ENCODE data around the gene ERC1.

GRCh38 chr12:1507308-1507707 lies 516.3 kb downstream of the ERC1 start:
- no peak for TF ChIP-seq CTCF (IDR thresholded peaks at IDR 0.05)
- TF ChIP-seq POLR2AphosphoS5 (IDR thresholded peaks at IDR 0.05; ENCODE audit: low read depth, low read length), result no peak
- TF ChIP-seq REST (IDR thresholded peaks at IDR 0.05; ENCODE audit: insufficient read depth in 1 of 2, low read depth in 2 of 2, low read length in 1 of 2), result no peak
